Nephron (organoid): ENCODE data around the gene CXorf38.

Experiments
- H3K27ac Mint-ChIP-seq, 3 experiments: 2 replicates each; pipeline ENCODE4 v1.8.0; 2020; ENCODE audit warnings: mixed read lengths in 3 of 3, mild to moderate bottlenecking in 2 of 3, moderate library complexity in 1 of 3
- H3K27me3 Mint-ChIP-seq: 2 replicates; pipeline ENCODE4 v1.8.0; 2021; ENCODE audit warnings: low read depth, mild to moderate bottlenecking, moderate library complexity, mixed read lengths
- H3K36me3 Mint-ChIP-seq: 2 replicates; pipeline ENCODE4 v1.8.0; 2020; ENCODE audit warnings: low read depth, mixed read lengths
- H3K4me1 Mint-ChIP-seq: 2 replicates; pipeline ENCODE4 v1.8.0; 2020; ENCODE audit warnings: mixed read lengths
- H3K4me3 Mint-ChIP-seq, 3 experiments: 2 replicates each; pipeline ENCODE4 v1.8.0; 2020; ENCODE audit warnings: mild to moderate bottlenecking in 3 of 3, mixed read lengths in 3 of 3, moderate library complexity in 2 of 3
- H3K9me3 Mint-ChIP-seq: 2 replicates; pipeline ENCODE4 v1.8.0; 2020; ENCODE audit warnings: mixed read lengths
- TF ChIP-seq, protein P1 (sequence below), 3 experiments: fragments of 200-600 bp; sonication (generic); IDR thresholded peaks; one replicate each; pipeline ENCODE4 v1.5.0; 2021; ENCODE audit warnings: antibody characterized with exemption in 3 of 3; ENCODE audit not compliant: unreplicated experiment in 3 of 3

CXorf38 gene

GRCh38 chrX:40661489-40661888, 14.1 kb upstream of the CXorf38 start:
- Mint-ChIP-seq H3K27ac (no peak overlapping the region), H3K36me3 (peaks cover 41% of the 10 kb centered on the region), H3K4me1 (no peaks in the 10 kb centered on the region), H3K4me3 (no peak overlapping the region), H3K9me3 (no peaks in the 10 kb centered on the region), H3K27me3 (no peaks in the 10 kb centered on the region)
- TF ChIP-seq, protein P1, sequence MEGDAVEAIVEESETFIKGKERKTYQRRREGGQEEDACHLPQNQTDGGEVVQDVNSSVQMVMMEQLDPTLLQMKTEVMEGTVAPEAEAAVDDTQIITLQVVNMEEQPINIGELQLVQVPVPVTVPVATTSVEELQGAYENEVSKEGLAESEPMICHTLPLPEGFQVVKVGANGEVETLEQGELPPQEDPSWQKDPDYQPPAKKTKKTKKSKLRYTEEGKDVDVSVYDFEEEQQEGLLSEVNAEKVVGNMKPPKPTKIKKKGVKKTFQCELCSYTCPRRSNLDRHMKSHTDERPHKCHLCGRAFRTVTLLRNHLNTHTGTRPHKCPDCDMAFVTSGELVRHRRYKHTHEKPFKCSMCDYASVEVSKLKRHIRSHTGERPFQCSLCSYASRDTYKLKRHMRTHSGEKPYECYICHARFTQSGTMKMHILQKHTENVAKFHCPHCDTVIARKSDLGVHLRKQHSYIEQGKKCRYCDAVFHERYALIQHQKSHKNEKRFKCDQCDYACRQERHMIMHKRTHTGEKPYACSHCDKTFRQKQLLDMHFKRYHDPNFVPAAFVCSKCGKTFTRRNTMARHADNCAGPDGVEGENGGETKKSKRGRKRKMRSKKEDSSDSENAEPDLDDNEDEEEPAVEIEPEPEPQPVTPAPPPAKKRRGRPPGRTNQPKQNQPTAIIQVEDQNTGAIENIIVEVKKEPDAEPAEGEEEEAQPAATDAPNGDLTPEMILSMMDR (IDR thresholded peaks at IDR 0.05; ENCODE audit: unreplicated experiment in 3 of 3) = no peak

GRCh38 chrX:40660381-40660780, 13.0 kb upstream of the CXorf38 start:
- Mint-ChIP-seq H3K27me3 (no peaks in the 10 kb centered on the region), H3K4me3 (no peak overlapping the region), H3K36me3 (peaks cover 31% of the 10 kb centered on the region), H3K4me1 (no peaks in the 10 kb centered on the region), H3K27ac (no peak overlapping the region), H3K9me3 (no peaks in the 10 kb centered on the region)
- TF ChIP-seq, protein P1 (IDR thresholded peaks at IDR 0.05; ENCODE audit: unreplicated experiment in 3 of 3) = no peak

DNA sequence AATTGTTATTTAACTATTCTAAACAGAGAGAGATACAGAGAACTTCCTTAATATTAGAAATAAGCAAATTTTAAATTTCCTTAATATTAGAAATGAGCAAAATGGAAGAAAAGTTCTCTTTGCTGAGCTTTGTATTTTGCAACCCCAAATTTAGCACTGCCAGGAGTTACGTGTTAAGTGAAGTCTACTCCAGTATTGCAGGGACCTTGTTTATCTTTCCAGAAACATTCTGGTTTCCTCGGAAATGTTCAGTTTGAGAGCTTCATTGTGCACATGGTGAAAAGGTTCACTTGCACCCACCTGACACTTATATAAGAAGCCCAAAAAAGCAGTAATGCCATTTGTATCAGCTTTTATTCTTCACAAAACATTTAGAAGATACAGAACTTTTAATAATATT, 6.2 kb upstream of the CXorf38 start:
- Mint-ChIP-seq H3K27me3 (no peaks in the 10 kb centered on the region), H3K36me3 (peaks cover 4% of the 10 kb centered on the region), H3K9me3 (no peaks in the 10 kb centered on the region)

GRCh38 chrX:40652664-40653063, 5.3 kb upstream of the CXorf38 start:
- no peaks in the 10 kb centered on the region for H3K27me3 Mint-ChIP-seq
- no peak overlapping the region for H3K4me3 Mint-ChIP-seq
- no peaks in the 10 kb centered on the region for H3K4me1 Mint-ChIP-seq
- H3K36me3 Mint-ChIP-seq = peaks cover 4% of the 10 kb centered on the region
- H3K27ac Mint-ChIP-seq = no peak overlapping the region
- TF ChIP-seq, protein P1 (IDR thresholded peaks at IDR 0.05; ENCODE audit: unreplicated experiment in 3 of 3) = no peak
- H3K9me3 Mint-ChIP-seq = no peaks in the 10 kb centered on the region

More for the DNA sequence above, 6.2 kb upstream of the CXorf38 start:
- TF ChIP-seq, protein P1 (IDR thresholded peaks at IDR 0.05; ENCODE audit: unreplicated experiment in 3 of 3) = no peak
- H3K4me3 Mint-ChIP-seq = no peak overlapping the region
- no peak overlapping the region for H3K27ac Mint-ChIP-seq
- no peaks in the 10 kb centered on the region for H3K4me1 Mint-ChIP-seq

- Mint-ChIP-seq H3K36me3 (no peaks in the 10 kb centered on the region), H3K9me3 (no peaks in the 10 kb centered on the region), H3K27ac (no peak overlapping the region), H3K4me3 (no peak overlapping the region), H3K27me3 (no peaks in the 10 kb centered on the region), H3K4me1 (peaks cover 1% of the 10 kb centered on the region)
- TF ChIP-seq, protein P1 (IDR thresholded peaks at IDR 0.05; ENCODE audit: unreplicated experiment in 3 of 3) = peak; percentile 80 to 81 (median 80)
These were observed 4.4 kb upstream of the CXorf38 start for GRCh38 chrX:40651620-40652223.
